Hematopoietic multipotent progenitor cell treated with erythropoietin and hydrocortisone succinate and interleukin-3 and kit ligand, for 8 days (in vitro differentiated cells): ENCODE results near the gene NCR1.
"Not testable (repeated sequence)": the region's sequence is repeated elsewhere in the genome, so short reads cannot be mapped to it uniquely, and the experiment has no call there.

Source experiments
- DNase-seq: peaks from one replicate; pipeline ENCODE4 v3.0.0-alpha.2; 2015

The NCR1 gene

GRCh38 chr19:54905803-54906511 lies at the start of gene NCR1:
NCR1 (plus strand) TSS chr19:54906148; CDS start chr19:54906188, 40 bp downstream.
- peak; percentile 11 for DNase-seq

- not testable (repeated sequence) for DNase-seq
Measured at GRCh38 chr19:54858476-54858875, 47.5 kb upstream of the NCR1 start.

GRCh38 chr19:54859421-54859820 lies 46.5 kb upstream of the NCR1 start:
- DNase-seq = not testable (repeated sequence)

GRCh38 chr19:54863459-54863858 lies 42.5 kb upstream of the NCR1 start:
- not testable (repeated sequence) for DNase-seq

GRCh38 chr19:54871696-54872095 lies 34.3 kb upstream of the NCR1 start:
- no peak for DNase-seq

GRCh38 chr19:54873990-54874389 lies 32.0 kb upstream of the NCR1 start, which contains the start of gene FCAR:
FCAR (plus strand) TSS chr19:54874235; CDS start chr19:54874290, 55 bp downstream.
- DNase-seq = no peak

- no peak for DNase-seq
Measured at GRCh38 chr19:54875506-54875905, 30.4 kb upstream of the NCR1 start.

GRCh38 chr19:54877471-54877870 lies 28.5 kb upstream of the NCR1 start:
- DNase-seq = no peak

GRCh38 chr19:54881884-54882283 lies 24.1 kb upstream of the NCR1 start:
- DNase-seq = no peak

GRCh38 chr19:54882758-54883157 lies 23.2 kb upstream of the NCR1 start:
- DNase-seq = peak; percentile 33

- no peak for DNase-seq
Measured at GRCh38 chr19:54883228-54883627, 22.7 kb upstream of the NCR1 start.

GRCh38 chr19:54888239-54888638 lies 17.7 kb upstream of the NCR1 start:
- no peak for DNase-seq

GRCh38 chr19:54889566-54889965 lies 16.4 kb upstream of the NCR1 start:
- no peak for DNase-seq

GRCh38 chr19:54893406-54893805 lies 12.5 kb upstream of the NCR1 start:
- no peak for DNase-seq

- DNase-seq = not testable (repeated sequence)
Measured at GRCh38 chr19:54894106-54894505, 11.8 kb upstream of the NCR1 start.

- DNase-seq = no peak
Measured at GRCh38 chr19:54896036-54896435, 9.9 kb upstream of the NCR1 start.

- DNase-seq = not testable (repeated sequence)
Measured at GRCh38 chr19:54898685-54899084, 7.3 kb upstream of the NCR1 start.

GRCh38 chr19:54899646-54900045 lies 6.3 kb upstream of the NCR1 start:
- DNase-seq = not testable (repeated sequence)

GRCh38 chr19:54901153-54901552 lies 4.8 kb upstream of the NCR1 start:
- not testable (repeated sequence) for DNase-seq

- DNase-seq = no peak
Measured at GRCh38 chr19:54902061-54902460, 3.9 kb upstream of the NCR1 start.

GRCh38 chr19:54903303-54903702 lies 2.6 kb upstream of the NCR1 start:
- no peak for DNase-seq

- not testable (repeated sequence) for DNase-seq
Measured at GRCh38 chr19:54904261-54904660, 1.7 kb upstream of the NCR1 start.

- peak; percentile 29 for DNase-seq
Measured at GRCh38 chr19:54905421-54905802, 536 bp upstream of the NCR1 start.

- DNase-seq = no peak
Measured at GRCh38 chr19:54906819-54907218, 871 bp downstream of the NCR1 start.

GRCh38 chr19:54907899-54908298 lies 2.0 kb downstream of the NCR1 start:
- DNase-seq = not testable (repeated sequence)
